ENCODE results near the gene AGA.

- TF ChIP-seq CTCF (IDR thresholded peaks at IDR 0.05) (no peak), POLR2A (IDR thresholded peaks at IDR 0.05) (no peak)
Observed at GRCh38 chr4:177411996-177412395, 30.2 kb downstream of the AGA start.

Measured in ovary (tissue), 3 donors.